ENCODE measurements around the gene UCK2. TPM values are rescaled to one million over a fixed set of nuclear protein-coding genes. Genes with fewer than 3 reads are reported as not detected.

The UCK2 gene
- total RNA-seq, 1 donor from 2014 or later: 36.9 TPM

DNA sequence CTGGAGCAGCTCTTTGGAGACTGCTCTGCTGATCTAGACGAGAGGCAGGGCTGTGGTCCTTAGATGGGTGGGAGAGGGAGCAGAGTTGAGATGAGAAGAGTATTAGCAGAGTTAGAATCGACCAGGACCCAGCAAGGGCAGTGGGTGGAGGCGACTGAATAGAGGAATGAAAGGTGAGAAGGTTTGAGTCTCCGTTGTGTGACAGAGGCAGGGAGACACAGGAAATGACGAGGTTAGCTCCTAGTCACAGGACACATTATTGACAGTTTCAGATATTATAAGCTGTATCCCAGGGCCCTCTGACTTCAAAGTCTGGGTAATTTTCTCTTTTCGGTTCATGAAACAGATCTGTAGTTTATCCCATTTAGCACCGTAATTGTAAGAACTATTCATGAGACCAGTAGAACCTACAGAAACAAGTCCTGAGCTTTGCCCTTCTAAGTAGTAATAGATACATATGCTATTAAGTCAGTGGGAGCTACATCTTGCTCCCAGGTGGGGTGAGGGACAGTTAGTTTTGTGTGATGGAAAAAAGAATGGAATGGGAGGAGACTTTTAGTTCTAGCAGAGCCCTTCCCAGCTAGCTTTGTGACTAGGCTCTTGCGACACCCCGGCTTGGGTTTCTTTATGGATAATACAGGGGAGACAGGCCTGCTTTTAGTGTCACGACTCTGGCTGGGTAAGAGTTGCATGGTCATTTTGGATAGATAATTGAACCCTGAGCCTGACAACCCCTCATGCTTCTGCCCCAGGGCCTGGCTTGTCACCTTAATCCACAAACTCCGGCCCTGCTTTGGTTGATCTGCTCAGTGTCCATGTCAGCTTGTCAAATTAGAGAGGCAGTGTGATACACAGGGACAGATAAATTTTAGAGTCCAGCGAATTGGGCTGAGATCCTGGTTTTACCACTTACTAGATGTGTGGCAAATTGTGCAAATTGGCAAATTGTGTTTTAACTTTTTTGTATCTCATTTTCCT, 70.2 kb downstream of the UCK2 start:
- intact Hi-C loops (cut with micrococcal nuclease): no loop called here

DNA sequence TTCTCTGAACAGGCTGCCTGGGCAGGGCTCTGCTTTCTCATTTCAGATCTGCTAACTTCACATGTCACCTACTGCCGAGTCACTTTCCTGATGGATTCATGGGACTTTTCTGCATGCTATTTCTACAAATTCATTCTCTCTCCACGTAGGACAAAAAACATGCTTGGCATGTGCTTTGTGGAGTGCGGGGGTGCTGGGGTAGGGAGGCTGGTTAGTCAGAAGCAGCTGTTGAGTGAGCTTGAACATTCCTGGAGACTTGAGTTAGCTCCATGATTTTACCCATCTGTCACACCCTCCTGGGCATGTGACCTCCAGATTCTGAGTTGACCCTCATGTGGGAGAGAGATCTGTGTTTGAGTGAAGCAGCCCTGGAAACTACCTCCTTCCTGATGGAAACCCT, 71.4 kb downstream of the UCK2 start:
- intact Hi-C loops (cut with micrococcal nuclease): no loop called here

DNA sequence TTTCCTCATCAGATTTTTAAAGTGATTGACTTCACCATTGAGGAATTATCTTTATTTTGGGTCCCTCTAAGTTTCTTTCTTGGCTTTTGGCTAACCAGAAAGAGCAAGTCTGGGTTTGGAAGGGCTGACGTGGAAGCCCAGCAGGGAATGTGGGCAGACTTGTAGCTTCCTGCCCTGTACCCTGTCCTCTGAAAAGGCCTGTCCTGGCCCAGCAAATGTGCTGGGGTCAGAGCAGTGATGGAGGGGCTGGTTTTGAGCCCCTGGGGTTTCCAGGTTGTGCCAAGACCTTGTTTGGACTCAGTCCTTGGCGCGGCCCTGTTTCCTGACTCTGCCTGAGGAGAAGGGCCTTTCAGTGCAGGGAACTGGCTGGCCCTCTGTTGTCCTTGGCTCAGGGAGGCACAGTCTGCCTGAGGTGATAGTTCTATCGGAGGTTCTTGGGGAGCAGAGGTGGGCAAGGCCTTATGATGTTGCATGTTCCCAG, 72.1 kb downstream of the UCK2 start:
- intact Hi-C loops (cut with micrococcal nuclease): no loop called here

DNA sequence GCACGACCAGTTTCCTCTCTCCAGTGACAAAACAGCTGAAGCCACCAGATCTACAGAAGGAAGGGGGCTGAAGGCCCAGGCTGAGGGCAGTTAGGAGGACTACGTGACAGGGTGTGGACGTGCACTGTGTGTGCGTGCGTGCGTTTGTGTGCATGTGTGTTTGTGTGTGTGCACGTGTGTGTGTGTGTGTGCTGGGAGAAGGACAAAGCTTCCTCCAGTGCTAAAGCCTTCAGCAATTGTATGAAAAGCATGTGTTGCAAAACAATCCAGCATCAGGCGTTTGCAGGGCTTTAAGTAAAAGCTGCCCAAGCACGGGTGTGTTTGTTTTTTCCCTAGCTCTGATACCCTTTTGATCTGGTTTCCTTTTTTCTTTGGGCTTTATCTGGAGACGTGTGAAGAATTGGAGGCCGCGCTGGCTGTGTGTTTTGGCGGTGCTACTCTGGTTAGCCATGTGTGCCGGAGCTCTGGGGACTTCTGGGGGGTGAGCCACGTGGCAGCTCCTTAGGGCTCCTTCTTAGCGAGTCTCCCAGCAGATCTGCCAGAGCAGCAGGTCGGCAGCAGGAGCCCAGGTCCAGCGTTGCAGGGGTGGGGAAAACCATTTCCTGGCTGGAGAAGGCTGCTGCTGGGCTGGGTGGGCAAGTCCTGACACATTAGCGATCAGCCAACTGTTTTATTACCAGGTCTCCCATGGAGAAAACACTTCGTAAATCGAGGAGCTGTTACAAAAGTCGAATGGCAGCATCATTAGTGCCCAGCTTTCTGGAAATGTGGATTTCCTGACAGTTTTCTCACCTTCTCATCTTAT, 73.4 kb downstream of the UCK2 start:
- intact Hi-C loops (cut with micrococcal nuclease): no loop called here

DNA sequence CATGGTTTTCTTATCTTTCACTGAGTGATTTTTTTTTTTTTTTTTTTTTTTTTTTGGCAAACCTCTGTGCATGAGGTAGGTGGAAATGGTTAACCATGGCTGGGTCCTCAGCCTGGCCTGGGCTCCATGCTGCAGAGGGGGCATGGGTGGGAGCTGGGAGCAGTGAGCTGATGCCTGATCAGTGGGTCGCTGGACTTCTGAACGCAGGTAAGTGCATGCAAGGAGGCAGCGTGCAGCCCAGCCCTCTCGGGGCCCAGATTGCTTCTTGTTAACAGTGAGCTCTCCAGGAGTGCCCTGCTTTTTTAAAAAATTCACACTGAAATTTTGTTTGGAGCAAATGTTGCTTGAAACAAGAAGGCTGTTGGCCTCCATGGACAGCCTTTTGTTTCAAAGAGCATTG, 75.2 kb downstream of the UCK2 start:
- intact Hi-C loops (cut with micrococcal nuclease): no loop called here

DNA sequence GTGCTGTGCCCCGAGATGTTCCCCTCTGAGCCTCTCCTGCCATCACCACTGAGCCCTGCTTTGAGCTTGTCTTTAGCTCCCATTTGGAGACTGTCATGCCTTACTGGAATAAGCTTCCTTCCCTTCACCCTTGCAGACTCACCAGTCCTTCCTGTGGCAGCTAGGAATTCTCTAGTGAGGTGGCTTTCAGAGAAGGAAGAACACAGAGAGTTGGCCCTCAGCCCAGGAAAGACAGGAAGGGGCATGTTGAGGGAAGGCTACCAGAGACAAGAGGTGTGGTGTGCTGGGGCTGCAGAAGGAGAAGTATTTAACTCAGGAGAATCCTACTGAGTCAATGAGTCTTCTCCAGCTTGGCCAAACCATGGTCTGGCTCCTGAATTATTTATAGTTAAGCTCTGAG, 76.3 kb downstream of the UCK2 start:
- intact Hi-C loops (cut with micrococcal nuclease): no loop called here

DNA sequence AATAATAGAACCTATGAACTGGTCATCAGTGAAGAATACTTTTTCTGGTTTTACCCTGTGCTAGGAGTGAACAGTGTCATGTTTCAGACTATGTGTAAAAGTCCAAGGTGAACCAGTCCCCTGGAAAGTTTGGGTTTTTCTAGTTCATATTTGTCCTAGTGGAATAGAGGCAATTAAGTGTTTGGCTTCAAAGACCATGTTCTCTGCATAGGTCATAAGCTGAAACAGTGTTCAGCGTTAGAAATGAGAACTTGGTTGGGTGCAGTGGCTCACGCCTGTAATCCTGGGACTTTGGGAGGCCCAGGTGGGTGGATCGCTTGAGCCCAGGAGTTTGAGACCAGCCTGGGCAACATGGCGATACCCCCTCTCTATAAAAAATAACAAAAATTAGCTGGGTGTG, 77.5 kb downstream of the UCK2 start:
- intact Hi-C loops (cut with micrococcal nuclease): no loop called here

DNA sequence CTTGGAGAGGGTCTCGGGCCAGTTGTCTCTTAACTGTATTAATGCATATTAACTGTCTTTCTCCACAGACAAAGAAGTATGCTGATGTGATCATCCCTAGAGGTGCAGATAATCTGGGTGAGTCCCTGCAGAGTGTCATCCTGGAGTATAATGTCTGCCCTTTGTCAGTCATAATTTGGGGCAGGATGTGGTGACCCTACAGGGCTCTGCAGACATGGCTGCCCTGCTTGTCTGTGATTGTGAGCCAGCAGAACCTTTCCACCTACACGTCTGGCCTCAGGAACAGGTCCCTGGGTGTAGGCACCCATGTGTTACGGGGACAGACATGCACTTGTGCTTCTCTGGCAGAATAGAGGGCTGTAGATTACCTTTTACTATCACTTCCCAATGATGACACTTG, 78.4 kb downstream of the UCK2 start:
- intact Hi-C loops (cut with micrococcal nuclease): no loop called here

DNA sequence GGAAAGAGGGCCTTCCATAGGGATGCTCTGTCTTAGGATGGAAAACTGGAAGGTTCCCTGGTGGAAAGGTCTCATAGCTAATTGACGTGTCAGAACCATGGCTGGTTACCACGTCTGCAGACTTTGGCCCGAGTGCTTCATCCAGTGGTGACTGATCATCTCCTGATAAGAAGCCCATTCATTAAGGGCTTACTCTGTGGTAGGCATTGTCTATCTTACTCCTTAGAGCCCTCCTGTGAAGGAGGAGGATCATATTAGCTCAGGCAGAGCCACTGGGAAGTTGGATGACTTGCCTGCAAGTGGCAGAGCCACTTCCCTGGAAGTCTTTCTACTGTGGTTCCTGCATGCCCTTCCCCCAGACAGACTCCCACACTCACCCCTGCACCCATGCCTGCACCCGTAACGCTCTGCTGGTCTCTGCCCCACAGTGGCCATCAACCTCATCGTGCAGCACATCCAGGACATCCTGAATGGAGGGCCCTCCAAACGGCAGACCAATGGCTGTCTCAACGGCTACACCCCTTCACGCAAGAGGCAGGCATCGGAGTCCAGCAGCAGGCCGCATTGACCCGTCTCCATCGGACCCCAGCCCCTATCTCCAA, 79.9 kb downstream of the UCK2 start:
- intact Hi-C loops (cut with micrococcal nuclease): no loop called here

DNA sequence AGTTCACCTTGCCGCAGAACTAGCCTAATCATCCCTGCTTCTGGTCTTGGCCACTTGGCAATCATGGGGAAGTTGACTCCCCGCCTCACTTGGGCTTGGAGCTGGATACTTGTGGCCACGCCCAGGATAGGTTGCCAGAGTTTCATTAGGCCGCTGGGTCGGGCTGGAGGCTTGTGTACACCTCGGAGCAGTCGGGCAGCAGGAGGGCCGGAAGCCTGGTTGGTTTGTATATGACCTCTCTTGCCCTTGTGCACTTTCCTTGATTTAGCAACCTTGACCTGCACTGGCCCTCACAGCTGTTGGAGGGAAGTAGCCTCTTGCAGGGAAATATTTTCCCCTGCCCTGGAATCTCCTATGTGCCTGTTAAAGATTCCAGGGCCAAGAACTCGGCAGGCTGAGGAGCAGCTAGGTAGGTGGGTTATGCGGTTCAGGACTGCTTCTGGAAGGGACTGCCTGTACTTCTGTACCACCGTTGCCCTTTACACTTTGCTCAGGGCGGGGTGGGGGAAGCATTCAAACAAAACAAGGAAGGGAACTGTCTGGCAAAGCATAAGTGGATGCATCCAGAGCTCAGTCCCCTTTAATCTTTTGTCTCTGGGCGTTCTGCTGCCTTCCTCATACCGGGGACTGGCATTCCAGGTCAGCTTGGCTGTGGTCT, 83.5 kb downstream of the UCK2 start:
- intact Hi-C loops (cut with micrococcal nuclease): loop anchor here (1.0 kb wide), 1 partner anchor 127 kb away; no protein-coding TSS in a partner anchor

DNA sequence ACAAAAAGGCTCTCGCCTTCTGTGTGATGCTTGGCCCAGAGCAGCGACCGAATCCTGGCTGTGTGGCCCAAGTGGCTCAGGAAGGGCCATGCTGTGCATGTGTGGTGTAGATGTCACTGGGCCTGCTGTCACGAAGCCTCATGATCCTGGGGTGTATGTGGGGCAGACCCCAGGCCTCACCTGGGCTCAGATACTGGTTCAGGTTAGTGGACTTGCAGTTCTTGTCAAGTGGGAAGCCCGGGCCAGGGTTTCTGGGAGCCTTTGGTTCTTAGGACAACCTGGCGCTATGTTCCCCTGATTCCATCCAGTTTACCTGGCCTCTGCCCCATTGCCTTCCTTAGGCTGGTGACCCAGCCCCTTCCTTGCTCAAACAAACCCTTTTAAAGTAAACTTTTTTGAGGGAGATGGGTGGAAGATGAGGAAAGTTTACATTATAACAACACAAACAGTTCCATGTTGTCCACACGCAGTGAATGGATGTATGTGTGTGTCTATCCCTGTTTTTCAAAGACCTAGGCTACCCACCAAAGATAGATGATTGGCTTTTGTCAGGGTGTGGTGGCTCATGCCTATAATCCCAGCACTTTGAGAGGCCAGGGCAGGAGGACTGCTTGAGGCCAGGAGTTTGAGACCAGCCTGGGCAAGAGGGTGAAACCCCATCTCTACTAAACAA, 84.3 kb downstream of the UCK2 start:
- intact Hi-C loops (cut with micrococcal nuclease): no loop called here

DNA sequence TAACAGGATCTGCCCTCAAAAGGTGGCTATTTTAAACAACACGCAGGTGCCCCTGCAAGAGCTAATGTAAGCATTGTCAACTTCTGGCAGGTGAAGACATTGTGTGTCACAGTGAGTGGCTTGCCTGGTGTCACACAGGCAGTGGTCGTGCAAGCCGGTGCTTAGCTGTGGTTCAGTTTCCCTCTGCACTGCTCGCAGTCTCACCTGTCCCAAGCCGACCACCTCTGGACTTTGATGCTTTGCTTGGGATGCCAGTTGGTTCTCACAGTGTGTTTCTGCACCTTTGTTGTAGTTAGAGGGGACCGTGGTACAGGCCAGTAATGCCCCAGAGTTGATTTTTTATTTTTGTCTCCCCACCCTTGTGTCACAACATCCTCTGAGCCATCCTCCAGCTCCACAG, 85.2 kb downstream of the UCK2 start:
- intact Hi-C loops (cut with micrococcal nuclease): no loop called here

DNA sequence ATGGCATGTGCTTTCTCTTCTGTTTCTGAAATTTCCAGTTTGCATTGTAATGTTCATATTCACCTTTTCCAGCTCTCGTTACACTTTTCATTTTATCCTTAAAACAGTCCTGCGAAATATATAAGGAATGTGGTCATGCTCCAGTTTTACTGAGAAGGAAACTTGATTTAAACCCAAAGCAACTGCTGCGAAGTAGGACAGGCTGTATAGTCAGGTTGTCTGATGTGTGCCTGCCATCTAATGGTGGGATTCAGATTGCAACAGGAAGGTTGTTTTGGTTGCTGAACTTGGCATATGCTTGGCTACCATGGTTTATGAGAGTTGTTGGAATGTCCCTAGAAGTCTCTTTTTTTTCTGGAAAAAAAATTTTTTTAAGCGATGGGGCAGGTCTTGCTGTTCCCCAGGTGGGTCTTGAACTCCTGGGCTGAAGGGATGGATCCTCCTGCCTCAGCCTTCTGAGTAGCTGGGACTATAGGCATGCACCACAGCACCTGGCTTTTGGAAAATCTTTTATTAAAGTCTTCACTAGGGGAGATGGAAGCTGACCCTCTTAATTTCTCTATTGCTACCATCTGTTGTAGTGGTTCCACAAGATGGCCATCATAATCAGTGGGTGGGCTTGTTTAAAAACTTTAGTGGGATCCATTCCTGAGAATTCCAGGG, 86.9 kb downstream of the UCK2 start:
- intact Hi-C loops (cut with micrococcal nuclease): loop anchor here (1.0 kb wide), 8 partner anchors 87 to 521 kb away; partner anchors contain the start of genes ALDH9A1, TMCO1 and UCK2

DNA sequence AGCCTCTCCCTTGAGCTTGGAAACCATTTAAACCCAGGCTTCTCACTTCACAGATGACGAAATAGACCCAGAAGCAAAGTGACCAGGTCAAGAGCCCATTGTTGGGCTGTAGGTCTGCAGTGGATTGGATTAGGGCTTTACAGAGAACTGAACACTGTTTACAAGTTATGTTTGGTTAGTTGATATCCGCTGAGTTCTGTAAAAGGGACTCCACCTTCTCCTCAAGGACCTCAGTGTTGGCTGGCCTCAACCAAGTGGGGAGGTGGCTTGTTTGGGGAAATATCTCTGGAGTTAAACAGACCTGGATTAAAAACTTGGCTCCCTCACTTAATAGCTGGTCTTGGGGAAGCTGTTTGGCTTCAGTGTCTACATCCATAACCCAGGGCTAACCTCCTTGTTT, 88.1 kb downstream of the UCK2 start:
- intact Hi-C loops (cut with micrococcal nuclease): no loop called here

DNA sequence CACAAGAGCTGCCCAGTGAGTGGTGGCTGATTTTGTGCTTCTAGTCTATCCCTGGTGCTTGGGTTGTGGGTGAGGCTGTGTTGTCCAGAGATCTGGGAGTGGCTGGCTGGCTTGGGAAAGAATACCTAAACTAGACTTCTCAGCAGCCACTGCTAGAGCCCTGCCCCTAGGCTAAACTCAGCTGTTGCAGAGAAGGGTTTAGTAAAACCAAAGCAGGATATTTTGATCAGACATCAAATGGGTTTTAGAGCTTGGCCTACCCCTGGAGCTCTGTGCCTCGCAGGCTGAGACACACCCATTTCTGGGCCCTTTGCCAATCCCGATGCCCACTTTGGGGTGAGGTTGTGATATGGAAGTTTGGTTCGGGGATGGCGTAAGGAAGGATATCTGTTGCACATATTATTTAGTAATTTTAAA, 88.5 kb downstream of the UCK2 start:
- intact Hi-C loops (cut with micrococcal nuclease): no loop called here

DNA sequence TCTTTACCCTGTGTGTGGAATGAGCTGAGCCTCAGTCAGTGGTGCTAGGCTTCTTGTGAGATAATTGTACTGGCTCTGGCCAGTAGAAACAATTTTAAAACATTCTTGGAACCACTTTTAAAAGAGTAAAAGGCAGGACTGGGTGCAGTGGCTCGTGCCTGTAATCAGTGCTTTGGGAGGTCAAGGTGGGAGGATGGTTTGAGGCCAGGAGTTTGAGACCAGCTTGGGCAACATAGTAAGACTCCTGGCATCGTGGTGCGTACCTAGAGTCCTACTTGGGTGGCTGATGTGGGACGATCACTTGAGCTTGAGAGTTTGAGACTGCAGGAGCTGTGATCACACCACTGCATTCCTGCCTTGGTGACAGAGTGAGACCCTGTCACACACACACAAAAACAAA, 89.8 kb downstream of the UCK2 start:
- intact Hi-C loops (cut with micrococcal nuclease): no loop called here

DNA sequence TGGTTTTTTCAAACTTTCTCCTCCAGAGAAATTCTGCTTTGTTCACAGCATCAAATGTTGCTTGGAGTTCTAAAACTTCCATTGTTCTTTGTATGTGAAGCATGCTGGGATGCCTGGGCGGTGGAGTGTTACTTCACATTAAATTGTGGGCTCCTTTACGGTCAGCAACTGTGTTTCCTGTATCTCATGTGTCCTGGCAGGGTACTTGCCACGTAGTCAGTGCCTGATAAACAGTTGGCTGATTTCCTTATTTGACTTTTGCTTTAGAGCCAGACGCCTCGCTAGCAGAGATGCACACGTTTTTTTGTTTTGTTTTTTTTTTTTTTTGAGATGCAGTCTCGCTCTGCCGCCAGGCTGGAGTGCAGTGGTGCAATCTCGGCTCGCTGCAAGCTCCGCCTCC, 96.7 kb downstream of the UCK2 start:
- intact Hi-C loops (cut with micrococcal nuclease): loop anchor here (1.0 to 10.0 kb wide), 4 partner anchors 161 to 811 kb away; no protein-coding TSS in a partner anchor

DNA sequence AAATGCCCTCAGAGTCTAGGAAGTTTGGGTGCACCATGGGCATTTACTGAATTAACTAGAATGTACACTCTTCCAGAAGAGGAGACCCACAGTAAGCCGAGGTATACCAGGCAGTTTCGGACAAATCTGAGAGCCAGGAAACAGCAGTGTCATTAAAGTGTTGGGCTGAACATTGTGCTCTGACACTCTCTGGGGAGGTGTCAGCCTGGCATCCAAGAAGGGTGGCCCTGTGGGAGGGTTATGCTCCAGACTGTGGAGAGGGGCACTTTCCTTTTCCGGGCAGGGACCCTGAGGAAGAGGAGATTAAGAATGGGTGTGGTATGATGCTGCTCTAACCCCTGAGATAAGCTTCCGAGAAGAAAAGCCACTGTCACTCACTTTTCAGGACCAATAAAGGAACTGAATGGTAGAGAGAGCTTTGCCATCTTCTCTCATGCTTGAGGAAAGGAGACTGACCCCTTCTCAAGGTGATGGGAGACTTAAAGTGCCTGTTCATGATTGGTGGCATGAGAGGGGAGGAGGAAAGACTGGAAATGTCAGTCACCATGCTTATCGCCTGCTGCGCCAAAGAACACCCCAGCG, 98.2 kb downstream of the UCK2 start:
- intact Hi-C loops (cut with micrococcal nuclease): loop anchor here (10.0 kb wide), 2 partner anchors 159 to 809 kb away; no protein-coding TSS in a partner anchor

DNA sequence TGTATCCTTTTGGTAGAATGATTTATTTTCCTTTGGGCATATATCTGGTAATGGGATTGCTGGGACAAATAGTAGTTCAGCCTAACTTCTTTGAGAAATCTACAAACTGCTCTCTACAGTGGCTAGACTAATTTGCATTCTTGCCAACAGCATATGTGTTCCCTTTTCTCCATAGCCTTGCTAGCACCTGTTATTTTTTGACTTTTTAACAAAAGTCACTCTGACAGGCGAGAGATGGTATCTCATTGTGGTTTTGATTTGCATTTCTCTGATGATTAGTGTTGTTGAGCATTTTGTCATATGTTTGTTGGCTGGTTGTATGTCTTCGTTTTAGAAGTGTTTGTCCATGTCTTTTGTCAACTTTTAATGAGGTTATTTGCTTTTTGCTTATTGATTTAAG, 99.8 kb downstream of the UCK2 start:
- intact Hi-C loops (cut with micrococcal nuclease): loop anchor here (10.0 kb wide), 2 partner anchors 158 to 808 kb away; no protein-coding TSS in a partner anchor

Data from T-helper 1 cell treated with Interleukin-12 subunit alpha and Interleukin-12 subunit beta and Interleukin-4 antibody, amounts not matched to agents 30 ng/mL and 1 ng/mL, for 36 hours (primary cell).